Large intestine (tissue), 3 donors: ENCODE data around the gene TPPP. TPM values are rescaled to one million over a fixed set of nuclear protein-coding genes. Genes with fewer than 3 reads are reported as not detected.
"Not testable (repeated sequence)": the region's sequence is repeated elsewhere in the genome, so short reads cannot be mapped to it uniquely, and the experiment has no call there.

Experiments used
- DNase-seq, 2 donors: peaks; one replicate each; pipeline versions ENCODE4 v3.0.0 to v3.0.0-alpha.2; 2013
- H3K27ac ChIP-seq: one replicate; pipeline ENCODE4 v1.5.1; 2013; ENCODE audit warnings: low read length
- H3K27me3 ChIP-seq: 2 replicates; pipeline ENCODE4 v1.6.1; 2013; ENCODE audit warnings: low read length; ENCODE audit not compliant: control insufficient read depth, insufficient read depth
- H3K36me3 ChIP-seq: 2 replicates; pipeline ENCODE4 v1.6.1; 2013; ENCODE audit warnings: low read length; ENCODE audit not compliant: control insufficient read depth, insufficient read depth
- H3K4me1 ChIP-seq: one replicate; pipeline ENCODE4 v1.6.1; 2013; ENCODE audit warnings: low read length; ENCODE audit not compliant: control insufficient read depth, insufficient read depth
- H3K4me3 ChIP-seq: one replicate; pipeline ENCODE4 v1.5.1; 2013; ENCODE audit warnings: low read length
- H3K9me3 ChIP-seq: one replicate; pipeline ENCODE4 v1.6.1; 2013; ENCODE audit warnings: mild to moderate bottlenecking, low read depth, low read length, moderate library complexity; ENCODE audit not compliant: control insufficient read depth
- WGBS: methylation state at CpG from one replicate; pipeline ENCODE4 v1.1.5; 2013; ENCODE audit warnings: low lambda C conversion rate; ENCODE audit not compliant: insufficient coverage; 5-methylcytosine and 5-hydroxymethylcytosine counted together
- polyA plus RNA-seq: library from polyadenylated mRNA; unstranded; fragments of 120-200 nt; gene quantifications from one replicate; pipeline ENCODE4 v1.2.1, GENCODE V29; 2013

The TPPP gene
- polyA plus RNA-seq, 1 donor, result 8.8 TPM

- Histone ChIP-seq H3K36me3 (peaks cover 3% of the 10 kb centered on the region), H3K27ac (no peak overlapping the region), H3K27me3 (no peaks in the 10 kb centered on the region), H3K9me3 (no peaks in the 10 kb centered on the region), H3K4me3 (no peak overlapping the region), H3K4me1 (no peaks in the 10 kb centered on the region)
- no peak for DNase-seq
- no CpG with 5 or more reads among the region's 30 CpGs for WGBS
Observed at GRCh38 chr5:683551-684481, 9.3 kb downstream of the TPPP start.

GRCh38 chr5:682651-683358 lies 10.3 kb downstream of the TPPP start:
- H3K4me1 ChIP-seq, H3K4me3 ChIP-seq, H3K27ac ChIP-seq, H3K9me3 ChIP-seq, DNase-seq, H3K36me3 ChIP-seq, H3K27me3 ChIP-seq: not testable (repeated sequence)
- WGBS, result no CpG with 5 or more reads among the region's 17 CpGs

- not testable (repeated sequence) for DNase-seq, H3K4me3 ChIP-seq, H3K27me3 ChIP-seq, H3K4me1 ChIP-seq, H3K9me3 ChIP-seq, H3K36me3 ChIP-seq, H3K27ac ChIP-seq
- no CpG with 5 or more reads among the region's 3 CpGs for WGBS
Observed at GRCh38 chr5:682216-682615, 10.9 kb downstream of the TPPP start.

- WGBS, result no CpG with 5 or more reads among the region's 17 CpGs
- H3K36me3 ChIP-seq, H3K27ac ChIP-seq, DNase-seq, H3K4me1 ChIP-seq, H3K4me3 ChIP-seq, H3K9me3 ChIP-seq, H3K27me3 ChIP-seq: not testable (repeated sequence)
Observed at GRCh38 chr5:681317-682191, 11.6 kb downstream of the TPPP start.

- WGBS, result 95% methylated on average over 4 of the region's 13 CpGs
- not testable (repeated sequence) for H3K27ac ChIP-seq, H3K4me3 ChIP-seq, H3K9me3 ChIP-seq, H3K36me3 ChIP-seq, DNase-seq, H3K27me3 ChIP-seq, H3K4me1 ChIP-seq
Observed at GRCh38 chr5:680836-681235, 12.3 kb downstream of the TPPP start.

- not testable (repeated sequence) for DNase-seq, H3K27ac ChIP-seq, H3K36me3 ChIP-seq, H3K9me3 ChIP-seq, H3K4me1 ChIP-seq, H3K4me3 ChIP-seq, H3K27me3 ChIP-seq
- WGBS, result no CpG with 5 or more reads among the region's 32 CpGs
Observed at GRCh38 chr5:680118-680795, 12.9 kb downstream of the TPPP start.

GRCh38 chr5:679166-679895 lies 13.8 kb downstream of the TPPP start:
- DNase-seq, H3K27me3 ChIP-seq, H3K27ac ChIP-seq, H3K36me3 ChIP-seq, H3K4me1 ChIP-seq, H3K4me3 ChIP-seq, H3K9me3 ChIP-seq: not testable (repeated sequence)
- no CpG with 5 or more reads among the region's 17 CpGs for WGBS

- H3K9me3 ChIP-seq, DNase-seq, H3K4me3 ChIP-seq, H3K4me1 ChIP-seq, H3K36me3 ChIP-seq, H3K27me3 ChIP-seq, H3K27ac ChIP-seq: not testable (repeated sequence)
- WGBS, result no CpG with 5 or more reads among the region's 16 CpGs
Observed at GRCh38 chr5:678521-678920, 14.6 kb downstream of the TPPP start.

GRCh38 chr5:677131-678101 lies 15.7 kb downstream of the TPPP start:
- WGBS, result no CpG with 5 or more reads among the region's 44 CpGs
- H3K27me3 ChIP-seq, result no peaks in the 10 kb centered on the region
- DNase-seq, result peak in 1 of 2 donors; percentile 1
- H3K9me3 ChIP-seq, result peaks cover 3% of the 10 kb centered on the region
- H3K4me3 ChIP-seq, result no peak overlapping the region
- H3K4me1 ChIP-seq, result peaks cover 16% of the 10 kb centered on the region
- H3K27ac ChIP-seq, result no peak overlapping the region
- H3K36me3 ChIP-seq, result no peaks in the 10 kb centered on the region
